ENCODE results near the gene ACSS3.

GRCh38 chr12:81300454-81300853 lies 222.6 kb downstream of the ACSS3 start:
- TF ChIP-seq CTCF (IDR thresholded peaks at IDR 0.05), result no peak
- TF ChIP-seq EZH2 (IDR thresholded peaks at IDR 0.05; ENCODE audit: borderline replicate concordance, insufficient read depth, low read depth, low read length, poor library complexity, severe bottlenecking), result no peak
